ENCODE data around the gene SHQ1.

DNA sequence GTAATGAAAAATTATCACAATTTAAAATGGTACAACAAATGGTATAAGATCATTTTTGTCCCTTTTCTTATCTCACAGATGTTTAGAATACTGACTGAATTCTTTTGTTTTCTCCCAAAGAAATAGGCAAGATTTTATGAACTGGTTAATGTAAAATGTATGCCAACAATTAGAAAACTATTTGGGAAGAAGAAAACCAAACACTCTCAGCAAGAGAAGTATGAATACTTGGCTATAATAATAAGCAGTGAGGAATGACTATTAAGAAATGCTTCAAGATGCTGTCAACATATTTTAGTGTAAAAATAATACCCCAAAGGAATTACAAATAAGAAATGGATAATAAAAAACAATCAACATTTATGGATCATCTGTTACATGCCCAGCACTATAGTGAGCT lies 18.5 kb downstream of the SHQ1 start:
- TF ChIP-seq POLR2A (IDR thresholded peaks at IDR 0.05; ENCODE audit: low read depth), result no peak
- TF ChIP-seq, protein P1, sequence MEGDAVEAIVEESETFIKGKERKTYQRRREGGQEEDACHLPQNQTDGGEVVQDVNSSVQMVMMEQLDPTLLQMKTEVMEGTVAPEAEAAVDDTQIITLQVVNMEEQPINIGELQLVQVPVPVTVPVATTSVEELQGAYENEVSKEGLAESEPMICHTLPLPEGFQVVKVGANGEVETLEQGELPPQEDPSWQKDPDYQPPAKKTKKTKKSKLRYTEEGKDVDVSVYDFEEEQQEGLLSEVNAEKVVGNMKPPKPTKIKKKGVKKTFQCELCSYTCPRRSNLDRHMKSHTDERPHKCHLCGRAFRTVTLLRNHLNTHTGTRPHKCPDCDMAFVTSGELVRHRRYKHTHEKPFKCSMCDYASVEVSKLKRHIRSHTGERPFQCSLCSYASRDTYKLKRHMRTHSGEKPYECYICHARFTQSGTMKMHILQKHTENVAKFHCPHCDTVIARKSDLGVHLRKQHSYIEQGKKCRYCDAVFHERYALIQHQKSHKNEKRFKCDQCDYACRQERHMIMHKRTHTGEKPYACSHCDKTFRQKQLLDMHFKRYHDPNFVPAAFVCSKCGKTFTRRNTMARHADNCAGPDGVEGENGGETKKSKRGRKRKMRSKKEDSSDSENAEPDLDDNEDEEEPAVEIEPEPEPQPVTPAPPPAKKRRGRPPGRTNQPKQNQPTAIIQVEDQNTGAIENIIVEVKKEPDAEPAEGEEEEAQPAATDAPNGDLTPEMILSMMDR (IDR thresholded peaks at IDR 0.05), result no peak

All from esophagus muscularis mucosa (tissue), 3 donors.